Neural cell (in vitro differentiated cells): ENCODE results near the gene ASTN1. TPM values are rescaled to one million over a fixed set of nuclear protein-coding genes. Genes with fewer than 3 reads are reported as not detected.

ENCODE experiments used
- H2AFZ ChIP-seq: fragments of 200-600, 300-800 bp; sonication (generic), shearing (Covaris generic); 2 replicates; pipeline ENCODE4 v1.6.0; 2014; ENCODE audit warnings: low read depth, mild to moderate bottlenecking, antibody characterized with exemption, low read length, moderate library complexity
- H3F3A ChIP-seq: fragments of 200-600 bp; shearing (Covaris generic); 2 replicates; pipeline ENCODE4 v1.6.1; 2016; ENCODE audit warnings: mild to moderate bottlenecking, moderate library complexity, mixed read lengths, antibody characterized with exemption, low read length; ENCODE audit not compliant: insufficient read depth, poor library complexity, severe bottlenecking
- H3K27ac ChIP-seq: fragments of 200-600, 300-800 bp; sonication (generic), shearing (Covaris generic); 2 replicates; pipeline ENCODE4 v1.5.1; 2014; ENCODE audit warnings: mild to moderate bottlenecking, low read length, moderate library complexity
- H3K27me3 ChIP-seq: fragments of 300-800, 200-600 bp; sonication (generic), shearing (Covaris generic); 2 replicates; pipeline ENCODE4 v1.6.0; 2014; ENCODE audit warnings: mild to moderate bottlenecking, low read depth, low read length, moderate library complexity; ENCODE audit not compliant: insufficient read depth
- H3K36me3 ChIP-seq: fragments of 300-800, 200-600 bp; sonication (generic), shearing (Covaris generic); 2 replicates; pipeline ENCODE4 v1.5.1; 2014; ENCODE audit warnings: mild to moderate bottlenecking, antibody characterized with exemption, low read length, moderate library complexity; ENCODE audit not compliant: insufficient read depth
- H3K4me2 ChIP-seq: fragments of 300-800, 200-600 bp; sonication (generic), shearing (Covaris generic); 2 replicates; pipeline ENCODE4 v1.6.0; 2014; ENCODE audit warnings: mild to moderate bottlenecking, low read length
- H3K4me3 ChIP-seq: fragments of 300-800, 200-600 bp; sonication (generic), shearing (Covaris generic); 2 replicates; pipeline ENCODE4 v1.5.1; 2014; ENCODE audit warnings: mild to moderate bottlenecking, low read length, moderate library complexity
- H3K79me2 ChIP-seq: fragments of 200-600 bp; shearing (Covaris generic); replicated peaks from 2 replicates; pipeline ENCODE4 v1.6.0; 2014; ENCODE audit warnings: mild to moderate bottlenecking, low read length, moderate library complexity; ENCODE audit not compliant: insufficient read depth
- H3K9ac ChIP-seq: fragments of 300-800, 200-600 bp; sonication (generic), shearing (Covaris generic); 2 replicates; pipeline ENCODE4 v1.6.1; 2016; ENCODE audit warnings: mild to moderate bottlenecking, low read length, mixed read lengths
- H3K9me2 ChIP-seq: fragments of 200-600 bp; shearing (Covaris generic); 2 replicates; pipeline ENCODE4 v1.6.1; 2016; ENCODE audit warnings: mild to moderate bottlenecking, low read length, mixed read lengths; ENCODE audit not compliant: insufficient read depth
- H3K9me3 ChIP-seq: fragments of 200-600, 300-800 bp; sonication (generic), shearing (Covaris generic); 2 replicates; pipeline ENCODE4 v1.6.1; 2016; ENCODE audit warnings: mild to moderate bottlenecking, mixed run types, low read length, moderate library complexity, mixed read lengths
- H4K20me1 ChIP-seq: fragments of 200-600 bp; shearing (Covaris generic); 2 replicates; pipeline ENCODE4 v1.6.1; 2016; ENCODE audit warnings: mild to moderate bottlenecking, mixed run types; ENCODE audit not compliant: insufficient read depth
- CTCF ChIP-seq: fragments of 450-650 bp; IDR thresholded peaks from 2 replicates; pipeline ENCODE4 v1.5.1; 2014; ENCODE audit warnings: antibody characterized with exemption, mild to moderate bottlenecking, moderate library complexity; ENCODE audit not compliant: poor library complexity, severe bottlenecking
- EP300 ChIP-seq: fragments of 450-650 bp; conservative IDR thresholded peaks from 2 replicates; pipeline ENCODE4 v1.6.1; 2014; ENCODE audit warnings: antibody characterized with exemption, mild to moderate bottlenecking, moderate library complexity; ENCODE audit not compliant: poor library complexity, severe bottlenecking
- EZH2 ChIP-seq: fragments of 200-600, 300-800 bp; shearing (Covaris generic), sonication (generic); IDR thresholded peaks from 2 replicates; pipeline ENCODE4 v1.6.1; 2014; ENCODE audit warnings: antibody characterized with exemption, low read length, borderline replicate concordance, mild to moderate bottlenecking; ENCODE audit not compliant: insufficient read depth, poor library complexity, severe bottlenecking
- MXI1 ChIP-seq: fragments of 450-650 bp; conservative IDR thresholded peaks from 2 replicates; pipeline ENCODE4 v1.6.1; 2014; ENCODE audit warnings: antibody characterized with exemption, mild to moderate bottlenecking; ENCODE audit not compliant: poor library complexity, severe bottlenecking
- RAD21 ChIP-seq: fragments of 450-650 bp; conservative IDR thresholded peaks from 2 replicates; pipeline ENCODE4 v1.6.1; 2014; ENCODE audit warnings: antibody characterized with exemption, mild to moderate bottlenecking, moderate library complexity
- REST ChIP-seq: IDR thresholded peaks from 2 replicates; pipeline ENCODE4 v1.6.1; 2012; ENCODE audit warnings: borderline replicate concordance
- SMC3 ChIP-seq: fragments of 450-650 bp; conservative IDR thresholded peaks from 2 replicates; pipeline ENCODE4 v1.6.1; 2014; ENCODE audit warnings: antibody characterized with exemption, mild to moderate bottlenecking, moderate library complexity; ENCODE audit not compliant: poor library complexity
- TAF1 ChIP-seq: IDR thresholded peaks from 2 replicates; pipeline ENCODE4 v1.6.1; 2012; ENCODE audit warnings: low read depth
- polyA plus RNA-seq: library from polyadenylated mRNA; depleted of rRNA; stranded (reverse); fragments of >200 nt; gene quantifications from 2 replicates; pipeline ENCODE4 v1.2.3, GENCODE V29; 2014

Gene ASTN1
- polyA plus RNA-seq, 1 donor from 2014 or later = 33.4 TPM

- Histone ChIP-seq H3K36me3 (peaks cover 6% of the 10 kb centered on the region), H3K27ac (no peak overlapping the region)
- no peak for TF ChIP-seq CTCF
- TF ChIP-seq RAD21 = no peak
- TF ChIP-seq TAF1 = no peak
- no peak for TF ChIP-seq REST
- TF ChIP-seq EP300 = no peak
- no peak for TF ChIP-seq EZH2
- no peak for TF ChIP-seq MXI1
Measured at GRCh38 chr1:176961678-176962077, 202.8 kb downstream of the ASTN1 start.

GRCh38 chr1:176959191-176959820 is 205.2 kb downstream of the ASTN1 start:
- no peak overlapping the region for H3K27ac ChIP-seq
- no peaks in the 10 kb centered on the region for H3K27me3 ChIP-seq
- no peak overlapping the region for H3K9ac ChIP-seq
- H3F3A ChIP-seq = no peaks in the 10 kb centered on the region
- H2AFZ ChIP-seq = no peak overlapping the region
- H3K36me3 ChIP-seq = peaks cover 6% of the 10 kb centered on the region
- no peak overlapping the region for H3K4me3 ChIP-seq
- TF ChIP-seq EP300 (no peak), SMC3 (no peak), RAD21 (no peak)
- H3K9me3 ChIP-seq = no peaks in the 10 kb centered on the region
- no peaks in the 10 kb centered on the region for H4K20me1 ChIP-seq
- no peaks in the 10 kb centered on the region for H3K9me2 ChIP-seq
- H3K79me2 ChIP-seq = no peaks in the 10 kb centered on the region
- no peak overlapping the region for H3K4me2 ChIP-seq

More at GRCh38 chr1:176961678-176962077, 202.8 kb downstream of the ASTN1 start:
- Histone ChIP-seq H3K4me2 (no peak overlapping the region), H3K4me3 (no peak overlapping the region), H3K9me3 (no peaks in the 10 kb centered on the region), H4K20me1 (no peaks in the 10 kb centered on the region), H3K9ac (no peak overlapping the region), H3F3A (no peaks in the 10 kb centered on the region), H3K9me2 (no peaks in the 10 kb centered on the region), H3K27me3 (no peaks in the 10 kb centered on the region), H3K79me2 (no peaks in the 10 kb centered on the region), H2AFZ (no peak overlapping the region)
